Neutrophil (primary cell): ENCODE measurements around the gene MARS1.

Source experiments
- H3K27ac ChIP-seq: fragments of 200-600 bp; sonication (generic); 2 replicates; pipeline ENCODE4 v1.5.1; 2016; ENCODE audit warnings: mild to moderate bottlenecking, moderate library complexity
- H3K27me3 ChIP-seq: fragments of 200-600 bp; sonication (generic); 2 replicates; pipeline ENCODE4 v1.6.0; 2016; ENCODE audit warnings: mild to moderate bottlenecking
- H3K36me3 ChIP-seq: fragments of 200-600 bp; sonication (generic); 2 replicates; pipeline ENCODE4 v1.5.1; 2017
- H3K4me1 ChIP-seq, 2 experiments: fragments of 200-600 bp in 1 of 2; sonication (generic) in 1 of 2; 1 replicate in 1 of 2; 2 replicates in 1 of 2; pipeline versions ENCODE4 v1.5.1 to v1.6.1; 2013 to 2016; ENCODE audit warnings: low read depth in 1 of 2, low read length in 1 of 2, mild to moderate bottlenecking in 1 of 2, moderate library complexity in 1 of 2; ENCODE audit not compliant: control insufficient read depth in 1 of 2, insufficient read depth in 1 of 2
- H3K4me3 ChIP-seq, 2 experiments: fragments of 200-600 bp in 1 of 2; sonication (generic) in 1 of 2; 1 replicate in 1 of 2; 2 replicates in 1 of 2; pipeline ENCODE4 v1.5.1; 2013 to 2016; ENCODE audit warnings: low read depth in 1 of 2, low read length in 1 of 2, mild to moderate bottlenecking in 1 of 2, moderate library complexity in 1 of 2
- H3K9me3 ChIP-seq: fragments of 200-600 bp; sonication (generic); 2 replicates; pipeline ENCODE4 v1.5.1; 2016
- TF ChIP-seq, protein P1 (sequence below): fragments of 200-600 bp; sonication (generic); IDR thresholded peaks from 2 replicates; pipeline ENCODE4 v1.5.1; 2016; ENCODE audit warnings: antibody characterized with exemption

MARS1 gene

DNA sequence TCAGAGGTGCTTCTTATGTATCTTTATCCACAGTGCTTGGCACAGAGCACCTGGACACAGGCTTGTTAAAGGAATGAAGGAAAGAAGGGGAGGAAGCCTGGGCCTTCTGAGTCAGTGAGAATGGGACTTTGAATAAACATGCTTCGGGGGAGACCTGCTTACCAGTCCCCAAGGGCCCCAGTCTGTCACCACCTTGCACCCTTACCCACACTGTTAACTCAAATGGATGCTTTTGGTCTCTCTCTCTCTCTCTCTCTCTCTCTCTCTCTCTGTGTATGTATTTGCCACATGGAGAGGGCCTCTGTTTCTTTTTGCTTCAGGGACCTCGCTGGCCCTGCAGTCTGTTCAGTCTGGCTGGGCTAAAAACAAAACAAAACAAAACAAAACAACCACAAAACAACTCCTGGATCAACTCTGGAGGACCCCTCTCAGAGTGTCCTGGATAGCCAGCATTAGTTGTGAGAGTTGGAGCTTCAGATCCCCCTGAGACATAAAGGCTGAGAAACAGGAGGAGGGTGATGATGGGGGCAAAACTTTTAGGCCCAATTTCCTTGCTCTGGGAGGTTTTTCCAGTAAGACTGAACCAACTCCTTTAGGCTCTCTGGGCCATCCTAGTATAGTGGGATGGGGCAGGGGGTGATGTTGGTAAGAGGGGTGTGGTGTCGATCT lies 63.9 kb downstream of the MARS1 start:
- peaks cover 77% of the 10 kb centered on the region for H3K27me3 ChIP-seq
- peaks cover 12 to 18% of the 10 kb centered on the region in 2 experiments for H3K4me1 ChIP-seq
- TF ChIP-seq, protein P1, sequence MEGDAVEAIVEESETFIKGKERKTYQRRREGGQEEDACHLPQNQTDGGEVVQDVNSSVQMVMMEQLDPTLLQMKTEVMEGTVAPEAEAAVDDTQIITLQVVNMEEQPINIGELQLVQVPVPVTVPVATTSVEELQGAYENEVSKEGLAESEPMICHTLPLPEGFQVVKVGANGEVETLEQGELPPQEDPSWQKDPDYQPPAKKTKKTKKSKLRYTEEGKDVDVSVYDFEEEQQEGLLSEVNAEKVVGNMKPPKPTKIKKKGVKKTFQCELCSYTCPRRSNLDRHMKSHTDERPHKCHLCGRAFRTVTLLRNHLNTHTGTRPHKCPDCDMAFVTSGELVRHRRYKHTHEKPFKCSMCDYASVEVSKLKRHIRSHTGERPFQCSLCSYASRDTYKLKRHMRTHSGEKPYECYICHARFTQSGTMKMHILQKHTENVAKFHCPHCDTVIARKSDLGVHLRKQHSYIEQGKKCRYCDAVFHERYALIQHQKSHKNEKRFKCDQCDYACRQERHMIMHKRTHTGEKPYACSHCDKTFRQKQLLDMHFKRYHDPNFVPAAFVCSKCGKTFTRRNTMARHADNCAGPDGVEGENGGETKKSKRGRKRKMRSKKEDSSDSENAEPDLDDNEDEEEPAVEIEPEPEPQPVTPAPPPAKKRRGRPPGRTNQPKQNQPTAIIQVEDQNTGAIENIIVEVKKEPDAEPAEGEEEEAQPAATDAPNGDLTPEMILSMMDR, result no peak
- no peak overlapping the region for H3K4me3 ChIP-seq
- H3K9me3 ChIP-seq, result no peaks in the 10 kb centered on the region
- no peak overlapping the region for H3K27ac ChIP-seq
- H3K36me3 ChIP-seq, result no peaks in the 10 kb centered on the region

DNA sequence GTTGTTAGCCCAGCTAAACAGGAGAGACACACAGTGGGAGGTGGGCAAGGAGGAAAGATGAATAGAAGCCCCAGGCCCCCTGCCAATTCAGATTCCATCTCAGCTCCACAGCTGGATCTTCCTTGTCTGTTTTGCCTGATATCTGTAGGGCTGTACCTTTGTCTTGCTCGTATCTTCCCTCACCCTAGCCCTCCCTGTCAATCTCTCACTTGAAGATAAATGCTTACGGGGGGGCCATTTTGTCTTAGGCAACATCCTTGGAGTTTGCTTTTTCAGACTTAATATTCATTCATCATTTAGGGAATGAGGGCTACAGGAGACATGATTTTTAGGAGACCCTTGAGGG lies 64.4 kb downstream of the MARS1 start:
- no peak overlapping the region for H3K27ac ChIP-seq
- no peaks in the 10 kb centered on the region for H3K36me3 ChIP-seq
- H3K27me3 ChIP-seq, result peaks cover 80% of the 10 kb centered on the region
- H3K4me1 ChIP-seq, result peaks cover 9 to 15% of the 10 kb centered on the region in 2 experiments
- no peak overlapping the region for H3K4me3 ChIP-seq
- no peaks in the 10 kb centered on the region for H3K9me3 ChIP-seq
- TF ChIP-seq, protein P1, result no peak

GRCh38 chr12:57552835-57553313 lies 65.0 kb downstream of the MARS1 start:
- H3K27ac ChIP-seq, result no peak overlapping the region
- TF ChIP-seq, protein P1, result no peak
- peaks cover 5 to 10% of the 10 kb centered on the region in 2 experiments for H3K4me1 ChIP-seq
- H3K27me3 ChIP-seq, result peaks cover 79% of the 10 kb centered on the region
- no peak overlapping the region for H3K4me3 ChIP-seq
- H3K9me3 ChIP-seq, result no peaks in the 10 kb centered on the region
- no peaks in the 10 kb centered on the region for H3K36me3 ChIP-seq

- Histone ChIP-seq H3K9me3 (no peaks in the 10 kb centered on the region), H3K4me3 (no peak overlapping the region), H3K27ac (no peak overlapping the region), H3K36me3 (no peaks in the 10 kb centered on the region), H3K27me3 (peaks cover 72% of the 10 kb centered on the region), H3K4me1 (peaks cover 5 to 10% of the 10 kb centered on the region in 2 experiments)
- TF ChIP-seq, protein P1, result no peak
These were observed 65.7 kb downstream of the MARS1 start for GRCh38 chr12:57553343-57554202.

GRCh38 chr12:57554453-57554852 lies 66.6 kb downstream of the MARS1 start:
- TF ChIP-seq, protein P1, result no peak

More at GRCh38 chr12:57554453-57554852, 66.6 kb downstream of the MARS1 start:
- Histone ChIP-seq H3K27ac (no peak overlapping the region), H3K36me3 (no peaks in the 10 kb centered on the region), H3K9me3 (no peaks in the 10 kb centered on the region), H3K27me3 (peaks cover 63% of the 10 kb centered on the region), H3K4me1 (peaks cover 5 to 9% of the 10 kb centered on the region in 2 experiments), H3K4me3 (no peak overlapping the region)
